BLaER1 treated with 17β-estradiol and CSF1 and Interleukin-3, amounts not matched to agents 10 nM and 100 nM (cell line): ENCODE measurements around the gene DERL2.

Experiments
- H3K27ac ChIP-seq, 11 experiments: shearing (Covaris generic); formaldehyde crosslinking; 2 replicates each; pipeline ENCODE4 v1.8.1; 2022
- H3K27me3 ChIP-seq, 11 experiments: shearing (Covaris generic); formaldehyde crosslinking; 2 replicates each; pipeline ENCODE4 v1.8.1; 2022
- H3K36me3 ChIP-seq, 11 experiments: shearing (Covaris generic); formaldehyde crosslinking; 2 replicates each; pipeline ENCODE4 v1.8.1; 2022
- H3K4me1 ChIP-seq, 10 experiments: shearing (Covaris generic); formaldehyde crosslinking; 2 replicates each; pipeline ENCODE4 v1.8.1; 2022
- H3K4me2 ChIP-seq, 11 experiments: shearing (Covaris generic); formaldehyde crosslinking; 2 replicates each; pipeline ENCODE4 v1.8.1; 2022
- H3K4me3 ChIP-seq, 10 experiments: shearing (Covaris generic); formaldehyde crosslinking; 2 replicates each; pipeline ENCODE4 v1.8.1; 2022
- H3K9ac ChIP-seq, 11 experiments: shearing (Covaris generic); formaldehyde crosslinking; 2 replicates each; pipeline ENCODE4 v1.8.1; 2022
- H3K9me3 ChIP-seq, 11 experiments: shearing (Covaris generic); formaldehyde crosslinking; replicated peaks in 1 of 11; 2 replicates each; pipeline ENCODE4 v1.8.1; 2022
- H4K20me1 ChIP-seq, 11 experiments: shearing (Covaris generic); formaldehyde crosslinking; 2 replicates each; pipeline ENCODE4 v1.8.1; 2022
- Cebpa-rat ChIP-seq, 11 experiments: shearing (Covaris generic); IDR thresholded peaks; 2 replicates each; pipeline ENCODE4 v1.8.1; 2022

DERL2 gene

DNA sequence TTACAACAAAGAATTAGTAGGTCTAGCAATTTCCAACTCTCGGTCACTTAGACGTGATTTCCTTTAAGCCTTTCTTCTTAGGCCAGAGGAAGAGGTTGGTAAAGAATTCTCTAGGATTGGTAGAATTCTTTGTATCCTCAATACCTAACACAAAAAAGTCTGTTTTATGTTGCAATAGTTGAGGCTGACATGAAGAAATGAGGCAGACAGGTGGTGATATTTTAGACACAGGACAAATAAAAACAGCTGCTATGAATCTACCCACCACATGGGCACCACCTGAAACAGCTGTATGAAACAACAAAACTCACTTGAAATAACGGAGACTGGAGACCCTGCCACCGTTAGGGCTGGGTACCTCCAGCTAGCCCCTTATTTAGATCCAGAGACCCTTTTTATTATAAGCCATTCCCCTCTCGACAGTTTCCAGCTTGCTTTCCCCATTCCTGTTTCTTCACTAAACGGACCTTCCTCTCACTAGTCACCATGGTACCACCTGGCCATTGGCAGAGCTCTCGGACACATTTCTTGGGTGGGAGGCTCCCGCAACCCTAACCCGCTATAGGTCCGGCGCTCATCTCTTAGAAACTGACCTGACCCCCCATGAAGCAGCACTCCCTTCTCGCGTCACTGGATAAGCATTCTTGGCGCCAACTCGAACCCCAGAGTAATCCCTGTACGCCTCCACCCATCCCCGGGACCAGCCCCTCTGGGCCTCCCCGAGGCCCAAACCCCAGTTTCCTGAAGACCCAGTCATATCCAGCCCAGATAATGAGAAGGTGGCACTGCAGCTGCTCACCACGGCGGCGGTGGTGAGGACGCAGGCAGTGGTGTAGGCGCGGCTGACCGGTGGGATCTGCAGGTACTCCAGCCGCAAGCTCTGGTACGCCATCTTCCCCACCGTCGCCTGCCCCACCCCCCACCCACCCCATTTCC, at the start of gene DERL2:
Gene DERL2 (minus strand): TSS at position 909 of the 936 bp plus-strand sequence. CDS start 17 bp downstream, at position 892.
- peak within 1 kb of the TSS; percentile 93 to 98 (median 97) for H3K9ac ChIP-seq
- no peaks in the 10 kb centered on the region for H3K27me3 ChIP-seq
- peaks cover 58 to 76% (median 70%) of the 10 kb centered on the region in 11 experiments for H3K36me3 ChIP-seq
- TF ChIP-seq Cebpa-rat (IDR thresholded peaks at IDR 0.05), result peak in 3 of 11 experiments; percentile 12 to 58 (median 49); a peak in 3 of 22 replicates
- H4K20me1 ChIP-seq, result peaks cover 3 to 57% (median 23%) of the 10 kb centered on the region in 11 experiments; a peak in 16 of 22 replicates
- peak within 1 kb of the TSS; percentile 83 to 100 (median 96) for H3K4me3 ChIP-seq
- no peaks in the 10 kb centered on the region for H3K9me3 ChIP-seq
- H3K4me1 ChIP-seq, result peaks cover 26 to 39% (median 33%) of the 10 kb centered on the region in 10 experiments
- H3K4me2 ChIP-seq, result peak within 1 kb of the TSS; percentile 94 to 98 (median 97)
- H3K27ac ChIP-seq, result peak within 1 kb of the TSS; percentile 94 to 99 (median 97)

DNA sequence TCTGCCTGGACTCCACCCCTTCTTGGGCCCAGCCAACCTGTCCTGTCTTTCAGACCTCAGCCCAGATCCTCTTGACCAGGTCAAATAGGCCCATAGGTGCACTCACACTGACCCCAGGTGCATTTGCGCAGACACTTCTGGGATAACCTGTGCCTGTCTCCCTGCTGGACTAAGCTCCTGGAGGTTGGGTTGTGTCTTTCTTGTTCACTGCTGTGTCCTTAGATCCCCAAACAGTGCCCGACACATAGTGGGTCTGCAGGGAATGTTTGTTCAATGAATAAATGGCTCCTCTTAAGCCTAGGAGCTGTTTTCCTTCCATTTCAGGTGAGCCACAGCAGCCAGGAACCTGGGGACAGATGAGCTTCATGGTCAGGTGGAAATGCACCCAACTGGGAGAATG, 49.5 kb upstream of the DERL2 start:
- no peak for TF ChIP-seq Cebpa-rat (IDR thresholded peaks at IDR 0.05)
- no peak overlapping the region for H3K4me3 ChIP-seq

GRCh38 chr17:5533486-5534315, 47.7 kb upstream of the DERL2 start:
- Histone ChIP-seq H3K4me2 (no peak overlapping the region), H3K27ac (no peak overlapping the region), H3K36me3 (peaks cover 73 to 100% (median 96%) of the 10 kb centered on the region in 11 experiments; a peak in 21 of 22 replicates), H3K9me3 (no peaks in the 10 kb centered on the region), H3K27me3 (no peaks in the 10 kb centered on the region), H3K4me3 (no peak overlapping the region), H4K20me1 (peaks cover 0 to 72% (median 0%) of the 10 kb centered on the region in 11 experiments; a peak in 11 of 22 replicates), H3K4me1 (no peaks in the 10 kb centered on the region), H3K9ac (no peak overlapping the region)
- no peak for TF ChIP-seq Cebpa-rat (IDR thresholded peaks at IDR 0.05)

More for the DNA sequence above, 49.5 kb upstream of the DERL2 start:
- Histone ChIP-seq H3K4me1 (no peaks in the 10 kb centered on the region), H3K27ac (no peak overlapping the region), H3K9ac (no peak overlapping the region), H3K36me3 (peaks cover 75 to 100% (median 98%) of the 10 kb centered on the region in 11 experiments; a peak in 21 of 22 replicates), H3K9me3 (no peaks in the 10 kb centered on the region), H4K20me1 (peaks cover 0 to 86% (median 0%) of the 10 kb centered on the region in 11 experiments; a peak in 11 of 22 replicates), H3K27me3 (no peaks in the 10 kb centered on the region), H3K4me2 (no peak overlapping the region)

DNA sequence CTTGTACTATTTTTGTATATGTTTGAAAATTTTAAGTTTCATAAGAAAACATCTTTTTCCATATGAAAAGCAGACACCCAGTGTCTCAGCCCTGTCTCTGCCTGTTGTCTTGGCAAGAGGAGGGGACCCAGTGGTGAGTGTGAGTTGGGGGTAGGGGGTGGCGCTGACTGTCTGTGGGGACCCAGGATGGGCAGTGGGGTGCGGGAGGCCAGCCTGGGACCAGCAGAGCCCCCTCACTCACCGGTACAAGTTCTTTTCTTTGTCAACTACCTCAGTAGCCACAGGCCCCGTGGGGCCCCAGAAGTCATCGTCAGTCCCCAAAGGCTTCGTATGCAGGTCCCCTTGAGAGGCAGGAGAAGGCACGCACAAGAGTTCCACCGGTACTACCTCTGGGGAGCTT, 46.6 kb upstream of the DERL2 start:
- H3K36me3 ChIP-seq, result peaks cover 72 to 100% (median 95%) of the 10 kb centered on the region in 11 experiments; a peak in 21 of 22 replicates
- peaks cover 3 to 9% (median 7%) of the 10 kb centered on the region in 10 experiments; a peak in 18 of 20 replicates for H3K4me1 ChIP-seq
- H3K9ac ChIP-seq, result no peak overlapping the region
- H3K4me3 ChIP-seq, result no peak overlapping the region
- peaks cover 0 to 70% (median 0%) of the 10 kb centered on the region in 11 experiments; a peak in 12 of 22 replicates for H4K20me1 ChIP-seq
- no peaks in the 10 kb centered on the region for H3K9me3 ChIP-seq
- no peak overlapping the region for H3K4me2 ChIP-seq
- no peaks in the 10 kb centered on the region for H3K27me3 ChIP-seq
- no peak overlapping the region for H3K27ac ChIP-seq
- no peak for TF ChIP-seq Cebpa-rat (IDR thresholded peaks at IDR 0.05)

DNA sequence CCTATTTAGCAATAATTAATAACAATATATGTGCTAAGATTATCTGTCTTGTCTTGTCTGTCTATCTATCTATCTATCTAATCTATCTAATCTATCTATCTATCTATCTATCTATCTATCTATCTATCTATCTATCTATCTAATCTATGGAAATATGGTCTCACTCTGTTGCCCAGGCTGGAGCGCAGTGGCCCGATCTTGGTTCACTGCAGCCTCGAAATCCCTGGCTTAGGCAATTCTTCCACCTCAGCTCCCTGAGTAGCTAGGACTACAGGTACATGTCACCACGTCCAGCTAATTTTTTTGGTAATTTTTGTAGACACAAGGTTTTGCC, 45.1 kb upstream of the DERL2 start:
- H3K9me3 ChIP-seq, result no peaks in the 10 kb centered on the region
- peaks cover 71 to 100% (median 96%) of the 10 kb centered on the region in 11 experiments for H3K36me3 ChIP-seq
- no peak for TF ChIP-seq Cebpa-rat (IDR thresholded peaks at IDR 0.05)
- peaks cover 0 to 70% (median 2%) of the 10 kb centered on the region in 11 experiments; a peak in 12 of 22 replicates for H4K20me1 ChIP-seq
- H3K27ac ChIP-seq, result no peak overlapping the region
- no peak overlapping the region for H3K4me2 ChIP-seq
- no peak overlapping the region for H3K4me3 ChIP-seq
- H3K4me1 ChIP-seq, result peaks cover 14 to 24% (median 18%) of the 10 kb centered on the region in 10 experiments
- no peak overlapping the region for H3K9ac ChIP-seq
- H3K27me3 ChIP-seq, result no peaks in the 10 kb centered on the region

GRCh38 chr17:5530265-5531084, 44.5 kb upstream of the DERL2 start:
- H3K9me3 ChIP-seq, result no peaks in the 10 kb centered on the region
- H3K4me3 ChIP-seq, result no peak overlapping the region
- peaks cover 72 to 100% (median 96%) of the 10 kb centered on the region in 11 experiments for H3K36me3 ChIP-seq
- no peak overlapping the region for H3K27ac ChIP-seq
- no peak for TF ChIP-seq Cebpa-rat (IDR thresholded peaks at IDR 0.05)
- H3K9ac ChIP-seq, result no peak overlapping the region
- H3K4me2 ChIP-seq, result no peak overlapping the region
- H4K20me1 ChIP-seq, result peaks cover 0 to 73% (median 4%) of the 10 kb centered on the region in 11 experiments; a peak in 12 of 22 replicates
- H3K27me3 ChIP-seq, result no peaks in the 10 kb centered on the region
- peaks cover 14 to 24% (median 18%) of the 10 kb centered on the region in 10 experiments for H3K4me1 ChIP-seq

- H3K9me3 ChIP-seq, result no peaks in the 10 kb centered on the region
- no peaks in the 10 kb centered on the region for H3K27me3 ChIP-seq
- peak overlapping the region in 3 of 11 experiments; percentile 9 to 47 (median 23); a peak in 1 of 22 replicates for H3K9ac ChIP-seq
- peaks cover 0 to 66% (median 4%) of the 10 kb centered on the region in 11 experiments; a peak in 11 of 22 replicates for H4K20me1 ChIP-seq
- peaks cover 14 to 24% (median 18%) of the 10 kb centered on the region in 10 experiments for H3K4me1 ChIP-seq
- peak overlapping the region in 3 of 11 experiments; percentile 10 to 45 (median 29); a peak in 5 of 22 replicates for H3K27ac ChIP-seq
- TF ChIP-seq Cebpa-rat (IDR thresholded peaks at IDR 0.05), result no peak
- no peak overlapping the region for H3K4me3 ChIP-seq
- H3K36me3 ChIP-seq, result peaks cover 73 to 100% (median 96%) of the 10 kb centered on the region in 11 experiments
- H3K4me2 ChIP-seq, result peak overlapping the region in 7 of 11 experiments; percentile 29 to 44 (median 32); a peak in 6 of 22 replicates
These were observed 41.7 kb upstream of the DERL2 start for GRCh38 chr17:5527601-5528250.
